IMR-90 (cell line): Measurements from ENCODE around the gene PKD2L1. TPM values are rescaled to one million over a fixed set of nuclear protein-coding genes. Genes with fewer than 3 reads are reported as not detected.

Source experiments
- ATAC-seq: fragments of 200-7000 bp; cut with Tn5 transposase; 2 replicates; pipeline ENCODE4 v1.9.1; 2020; ENCODE audit warnings: low read depth, mild to moderate bottlenecking, moderate library complexity
- BruUV-seq: library from RNA; stranded (reverse); fragments of 400-500 nt; replicated peaks from 2 replicates; lab custom pipeline; 2021; lab: Mats Ljungman, UMichigan
- CTCF ChIA-PET: fragments of 300-600 bp; formaldehyde crosslinking; extraction: SDS; loops from one replicate; lab custom pipeline; 2021; ENCODE audit warnings: antibody characterized with exemption; lab: Yijun Ruan, JAX
- POLR2A ChIA-PET: fragments of 300-600 bp; sonication (Branson Sonifier 250); formaldehyde crosslinking; loops from one replicate; lab custom pipeline; 2022; ENCODE audit warnings: antibody characterized with exemption; ENCODE audit not compliant: unreplicated experiment; lab: Charles Lee
- DNase-seq: peaks from one replicate; pipeline ENCODE4 v3.0.0; 2013
- H2AFZ ChIP-seq: replicated peaks from 2 replicates; pipeline ENCODE3; 2013; ENCODE audit warnings: low read length, mild to moderate bottlenecking; ENCODE audit not compliant: poor library complexity
- H2AK5ac ChIP-seq: 2 replicates; pipeline ENCODE4 v1.6.1; 2013; ENCODE audit warnings: low read depth, low read length, inconsistent platforms
- H2AK9ac ChIP-seq: replicated peaks from 2 replicates; pipeline ENCODE3; 2013; ENCODE audit warnings: mild to moderate bottlenecking, low read depth, low read length, moderate library complexity; ENCODE audit not compliant: poor library complexity
- H2BK120ac ChIP-seq: 2 replicates; pipeline ENCODE4 v1.6.1; 2013; ENCODE audit warnings: low read depth, low read length, inconsistent platforms
- H2BK15ac ChIP-seq: 3 replicates; pipeline ENCODE4 v1.6.1; 2013; ENCODE audit warnings: low read depth, low read length, inconsistent platforms
- H2BK20ac ChIP-seq: 2 replicates; pipeline ENCODE4 v1.6.1; 2013; ENCODE audit warnings: low read depth, mild to moderate bottlenecking, inconsistent platforms, low read length, moderate library complexity
- H2BK5ac ChIP-seq: 2 replicates; pipeline ENCODE4 v1.6.1; 2013; ENCODE audit warnings: mild to moderate bottlenecking, low read depth, low read length, inconsistent platforms; ENCODE audit not compliant: poor library complexity, severe bottlenecking
- H3K14ac ChIP-seq: replicated peaks from 2 replicates; pipeline ENCODE4 v1.6.1; 2013; ENCODE audit warnings: low read depth, low read length, inconsistent platforms
- H3K18ac ChIP-seq: 2 replicates; pipeline ENCODE4 v1.6.1; 2013; ENCODE audit warnings: low read depth, low read length, control low read depth
- H3K23ac ChIP-seq: 2 replicates; pipeline ENCODE4 v1.6.1; 2013; ENCODE audit warnings: low read depth, low read length, inconsistent platforms
- H3K27ac ChIP-seq: 2 replicates; pipeline ENCODE4 v1.5.1; 2013; ENCODE audit warnings: mild to moderate bottlenecking, control low read depth, low read length; ENCODE audit not compliant: insufficient read depth
- H3K27me3 ChIP-seq: 2 replicates; pipeline ENCODE4 v1.6.1; 2013; ENCODE audit warnings: low read length; ENCODE audit not compliant: control insufficient read depth, insufficient read depth
- H3K36me3 ChIP-seq: 2 replicates; pipeline ENCODE4 v1.6.1; 2013; ENCODE audit warnings: low read length, mixed read lengths; ENCODE audit not compliant: control insufficient read depth, insufficient read depth
- H3K4ac ChIP-seq: 2 replicates; pipeline ENCODE4 v1.6.1; 2013; ENCODE audit warnings: low read depth, low read length, inconsistent platforms
- H3K4me1 ChIP-seq: 2 replicates; pipeline ENCODE4 v1.6.1; 2013; ENCODE audit warnings: low read length, mixed read lengths; ENCODE audit not compliant: control insufficient read depth, insufficient read depth
- H3K4me2 ChIP-seq: 2 replicates; pipeline ENCODE4 v1.6.1; 2013; ENCODE audit warnings: low read depth, mild to moderate bottlenecking, control low read depth, low read length, moderate library complexity
- H3K4me3 ChIP-seq: 2 replicates; pipeline ENCODE4 v1.5.1; 2013; ENCODE audit warnings: low read depth, mild to moderate bottlenecking, control low read depth, low read length, moderate library complexity; ENCODE audit not compliant: insufficient read depth
- H3K56ac ChIP-seq: 2 replicates; pipeline ENCODE4 v1.6.1; 2013; ENCODE audit warnings: low read length, inconsistent platforms; ENCODE audit not compliant: insufficient read depth; ENCODE audit errors: extremely low read depth
- H3K79me1 ChIP-seq, 2 experiments: 2 replicates each; pipeline ENCODE4 v1.6.1; 2013; ENCODE audit warnings: low read length in 2 of 2, inconsistent platforms in 1 of 2, low read depth in 1 of 2
- H3K9ac ChIP-seq: 2 replicates; pipeline ENCODE4 v1.6.1; 2013; ENCODE audit warnings: low read depth, low read length, control low read depth
- H3K9me1 ChIP-seq: 2 replicates; pipeline ENCODE4 v1.6.1; 2013; ENCODE audit warnings: low read length, inconsistent platforms; ENCODE audit not compliant: insufficient read depth
- H3K9me3 ChIP-seq: 2 replicates; pipeline ENCODE4 v1.6.1; 2013; ENCODE audit warnings: low read length; ENCODE audit not compliant: control insufficient read depth, insufficient read depth
- H4K20me1 ChIP-seq: 2 replicates; pipeline ENCODE4 v1.6.1; 2013; ENCODE audit warnings: low read length, inconsistent platforms; ENCODE audit not compliant: insufficient read depth
- H4K5ac ChIP-seq: 2 replicates; pipeline ENCODE4 v1.6.1; 2013; ENCODE audit warnings: mild to moderate bottlenecking, low read depth, low read length, control low read depth
- H4K8ac ChIP-seq, 2 experiments: 2 replicates each; pipeline ENCODE4 v1.6.1; 2013; ENCODE audit warnings: low read depth in 2 of 2, low read length in 2 of 2, control low read depth in 1 of 2, inconsistent platforms in 1 of 2
- H4K91ac ChIP-seq: 2 replicates; pipeline ENCODE4 v1.6.1; 2013; ENCODE audit warnings: low read depth, low read length, inconsistent platforms; ENCODE audit not compliant: insufficient read depth
- BHLHE40 ChIP-seq: fragments of 150-350 bp; IDR thresholded peaks from 2 replicates; pipeline ENCODE4 v1.6.1; 2016; ENCODE audit warnings: mild to moderate bottlenecking, low read depth, low read length
- CEBPB ChIP-seq: IDR thresholded peaks from 2 replicates; pipeline ENCODE4 v1.6.1; 2012; ENCODE audit warnings: low read depth, low read length, improper control_type of control experiment
- ELK1 ChIP-seq: fragments of 150-350 bp; IDR thresholded peaks from 2 replicates; pipeline ENCODE4 v1.6.1; 2016; ENCODE audit warnings: low read depth, mild to moderate bottlenecking, low read length, moderate library complexity, borderline replicate concordance
- RAD21 ChIP-seq: IDR thresholded peaks from 2 replicates; pipeline ENCODE4 v1.6.1; 2012; ENCODE audit warnings: low read length, improper control_type of control experiment
- RCOR1 ChIP-seq: IDR thresholded peaks from 2 replicates; pipeline ENCODE4 v1.6.1; 2012; ENCODE audit warnings: mild to moderate bottlenecking, low read length, improper control_type of control experiment; ENCODE audit not compliant: insufficient replicate concordance
- RFX5 ChIP-seq: IDR thresholded peaks from 2 replicates; pipeline ENCODE4 v1.8.0; 2012; ENCODE audit warnings: low read depth, mild to moderate bottlenecking, low read length, moderate library complexity
- SMC3 ChIP-seq: fragments of 150-350 bp; IDR thresholded peaks from 2 replicates; pipeline ENCODE4 v1.6.1; 2016; ENCODE audit warnings: low read depth, mild to moderate bottlenecking, antibody characterized with exemption, low read length, moderate library complexity
- USF2 ChIP-seq: fragments of 150-350 bp; IDR thresholded peaks from 2 replicates; pipeline ENCODE4 v1.6.1; 2017; ENCODE audit warnings: mild to moderate bottlenecking, antibody characterized with exemption, low read length, low read depth
- WGBS, 2 experiments: methylation state at CpG; one replicate each; pipeline versions ENCODE4 v1.1.5 to v1.1.7; 2013; ENCODE audit warnings: missing lambda C conversion rate in 2 of 2; ENCODE audit not compliant: insufficient read length in 1 of 2; ENCODE audit errors: extremely low coverage in 2 of 2; 5-methylcytosine and 5-hydroxymethylcytosine counted together
- dilution Hi-C: fragments of 300-500 bp; cut with HindIII; formaldehyde crosslinking; loops from one replicate; pipeline ENCODE4 v1.14.3; 2018; ENCODE audit warnings: low sequenced_read_pairs; ENCODE audit not compliant: unreplicated experiment
- in situ Hi-C: fragments of 300-500 bp; cut with MboI; formaldehyde crosslinking; loops from 3 replicates; pipeline ENCODE4 v1.14.3; 2019; ENCODE audit warnings: low sequenced_read_pairs, inconsistent platforms, mixed read lengths
- intact Hi-C: fragments of 100-400 bp; cut with micrococcal nuclease; formaldehyde crosslinking; loops from 2 replicates; pipeline ENCODE4 v1.10.0; 2022
- polyA plus RNA-seq, 3 experiments: library from polyadenylated mRNA; depleted of rRNA; stranded (reverse); fragments of >200 nt; gene quantifications; 2 replicates each; pipeline ENCODE4 v1.2.3, GENCODE V29; 2012; ENCODE audit warnings: low replicate concordance in 1 of 3
- total RNA-seq: library from RNA; depleted of rRNA; stranded (reverse); fragments of >200 nt; gene quantifications from 2 replicates; pipeline ENCODE4 v1.2.3, GENCODE V29; 2012

PKD2L1 gene
- total and polyA plus RNA-seq, 2 of the 4 experiments (the other 2 are of a cell fraction): not detected

- intact Hi-C loops: no loop called here
These were observed 9.2 kb upstream of the PKD2L1 start for GRCh38 chr10:100339236-100339635.

More at GRCh38 chr10:100339236-100339635, 9.2 kb upstream of the PKD2L1 start:
- ATAC-seq (no peak), DNase-seq (no peak)
- no peak overlapping the region for H2BK20ac ChIP-seq
- H3K27ac ChIP-seq: no peak overlapping the region
- H3K79me1 ChIP-seq: no peaks in the 10 kb centered on the region
- no peak overlapping the region for H3K9ac ChIP-seq
- TF ChIP-seq RFX5 (no peak), USF2 (no peak), CEBPB (no peak), ELK1 (no peak), SMC3 (no peak), RCOR1 (no peak), BHLHE40 (no peak), RAD21 (no peak)
- no peak overlapping the region for H3K4me2 ChIP-seq
- peaks cover 15% of the 10 kb centered on the region for H3K27me3 ChIP-seq
- H4K5ac ChIP-seq: no peak overlapping the region
- no peak overlapping the region for H3K4ac ChIP-seq
- H4K8ac ChIP-seq: no peak overlapping the region
- no peak overlapping the region for H3K56ac ChIP-seq
- H2AK5ac ChIP-seq: no peak overlapping the region
- dilution Hi-C loops: no loop called here
- H2AK9ac ChIP-seq: no peak overlapping the region
- H3K4me3 ChIP-seq: no peak overlapping the region
- H3K18ac ChIP-seq: no peak overlapping the region
- 48% methylated on average over 4 of the region's 5 CpGs; no CpG with 5 or more reads in 1 of the 2 experiments for WGBS, 2 experiments
- BruUV-seq: no TSS peak
- no peaks in the 10 kb centered on the region; the same call in 1 of the 2 replicates for H4K20me1 ChIP-seq
- H2BK15ac ChIP-seq: no peak overlapping the region
- no peaks in the 10 kb centered on the region for H3K36me3 ChIP-seq
- H3K9me3 ChIP-seq: no peaks in the 10 kb centered on the region; the same call in 1 of the 2 replicates
- ChIA-PET POLR2A (no interaction called here), CTCF (interaction anchor here (1.4 to 2.1 kb wide), 2 partner anchors 92 to 93 kb away, joined by 4 to 11 read pairs; no protein-coding TSS in a partner anchor)
- H2BK5ac ChIP-seq: no peak overlapping the region
- no peaks in the 10 kb centered on the region for H3K9me1 ChIP-seq
- H4K91ac ChIP-seq: peak overlapping the region; percentile 32; the same call in 1 of the 2 replicates
- H3K14ac ChIP-seq: no peak overlapping the region
- H3K4me1 ChIP-seq: peaks cover 8% of the 10 kb centered on the region; the same call in 1 of the 2 replicates
- no peak overlapping the region for H2AFZ ChIP-seq
- in situ Hi-C loops: loop anchor here (25.0 kb wide), 1 partner anchor 548 kb away; no protein-coding TSS in a partner anchor
- H3K23ac ChIP-seq: no peak overlapping the region
- H2BK120ac ChIP-seq: no peak overlapping the region
